HG03039 (cell line): ENCODE measurements around the gene ANKRD6.
A peak's percentile ranks its signal among the peaks of the same experiment; 100 is the strongest.
"Not testable (repeated sequence)": the region's sequence is repeated elsewhere in the genome, so short reads cannot be mapped to it uniquely, and the experiment has no call there.

Source experiments
- ATAC-seq: cut with Tn5 transposase; IDR thresholded peaks from one replicate; pipeline ENCODE4 v1.9.1; 2021; ENCODE audit warnings: mild to moderate bottlenecking, moderate library complexity; ENCODE audit not compliant: unreplicated experiment

Gene ANKRD6

GRCh38 chr6:89432875-89433251 lies at the start of gene ANKRD6:
Gene ANKRD6, plus strand, starts transcription at chr6:89433152. Its CDS starts 133,825 bp downstream, at chr6:89566977.
- ATAC-seq = peak; percentile 84

DNA sequence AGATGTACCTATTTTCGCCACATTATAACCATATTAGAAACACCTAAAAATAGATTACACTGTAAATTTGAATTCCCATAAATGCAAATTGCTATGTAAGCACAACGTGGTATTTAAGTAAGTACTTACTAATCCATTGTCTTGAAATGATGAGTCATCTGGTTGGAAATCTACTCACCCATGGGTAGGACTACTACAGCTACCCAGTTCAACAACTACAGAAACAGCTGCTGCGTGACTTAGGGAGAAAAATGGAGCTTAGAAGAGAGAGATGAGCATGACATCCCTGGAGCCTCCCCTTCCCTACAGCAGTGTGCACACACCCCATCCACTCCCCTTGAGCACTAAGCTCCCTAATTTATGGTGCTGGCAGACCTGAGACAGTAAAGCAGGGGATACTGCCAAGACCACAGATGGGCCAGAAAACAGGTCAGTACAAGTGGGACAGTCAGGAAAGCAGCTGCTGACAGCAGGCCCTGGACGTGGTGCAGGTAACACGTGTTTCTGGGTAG lies 47.7 kb upstream of the ANKRD6 start:
- peak; percentile 46 for ATAC-seq

GRCh38 chr6:89385846-89386245 lies 47.1 kb upstream of the ANKRD6 start:
- no peak for ATAC-seq

GRCh38 chr6:89386917-89387491 lies 45.9 kb upstream of the ANKRD6 start:
- peak; percentile 15 for ATAC-seq

GRCh38 chr6:89387516-89388201 lies 45.3 kb upstream of the ANKRD6 start:
- ATAC-seq = peak; percentile 87

DNA sequence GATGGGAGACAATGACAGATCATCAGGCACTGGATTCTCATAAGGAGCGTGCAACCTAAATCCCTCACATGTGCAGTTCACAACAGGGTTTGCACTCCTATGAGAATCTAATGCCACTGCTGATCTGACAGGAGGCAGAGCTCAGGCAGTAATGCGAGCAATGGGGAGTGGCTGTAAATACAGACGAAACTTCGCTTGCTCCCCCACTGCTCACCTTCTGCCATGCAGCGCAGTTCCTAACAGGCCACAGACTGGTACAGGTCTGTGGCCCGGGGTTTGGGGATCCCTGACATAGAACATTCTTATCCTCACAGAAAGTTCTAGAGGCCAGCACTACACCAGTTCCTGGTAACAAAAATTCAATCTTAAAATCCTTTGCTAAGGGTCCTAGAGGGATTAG lies 44.1 kb upstream of the ANKRD6 start:
- no peak for ATAC-seq

GRCh38 chr6:89392823-89393222 lies 40.1 kb upstream of the ANKRD6 start:
- ATAC-seq = no peak

DNA sequence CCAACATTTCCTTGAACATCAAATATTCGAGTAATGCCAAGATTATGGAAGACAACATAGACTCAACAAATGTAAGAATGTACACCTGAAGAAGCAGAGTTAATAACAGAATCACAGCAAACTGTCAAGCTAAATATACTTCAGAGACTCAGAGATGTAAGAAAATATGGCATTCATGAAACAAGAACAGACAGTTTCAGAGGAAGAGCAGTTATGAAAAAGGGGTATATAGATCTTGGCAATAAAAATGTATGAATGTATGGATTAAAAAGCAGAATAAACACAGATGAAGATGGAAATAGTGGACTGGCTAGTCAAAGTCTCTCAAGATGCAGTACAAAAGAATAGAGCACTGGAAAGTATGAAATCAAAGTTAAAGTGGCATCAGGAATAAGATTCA lies 39.3 kb upstream of the ANKRD6 start:
- ATAC-seq = no peak

DNA sequence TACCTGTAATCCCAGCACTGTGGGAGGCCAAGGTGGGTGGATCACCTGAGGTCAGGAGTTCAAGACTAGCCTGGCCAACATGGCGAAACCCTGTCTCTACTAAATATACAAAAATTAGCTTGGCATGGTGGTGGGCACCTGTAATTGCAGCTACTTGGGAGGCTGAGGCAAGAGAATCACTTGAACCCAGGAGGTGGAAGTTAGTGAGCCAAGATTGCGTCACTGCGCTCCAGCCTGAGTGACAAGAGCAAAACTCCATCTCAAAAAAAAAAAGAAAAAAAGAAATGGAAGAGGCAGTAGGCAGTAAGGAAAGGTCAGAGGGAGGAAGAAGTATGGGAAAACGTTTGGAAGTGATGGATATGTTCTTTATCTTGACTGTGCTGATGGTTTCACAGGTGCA lies 35.1 kb upstream of the ANKRD6 start:
- ATAC-seq = not testable (repeated sequence)

GRCh38 chr6:89398762-89399525 lies 34.0 kb upstream of the ANKRD6 start:
- no peak for ATAC-seq

DNA sequence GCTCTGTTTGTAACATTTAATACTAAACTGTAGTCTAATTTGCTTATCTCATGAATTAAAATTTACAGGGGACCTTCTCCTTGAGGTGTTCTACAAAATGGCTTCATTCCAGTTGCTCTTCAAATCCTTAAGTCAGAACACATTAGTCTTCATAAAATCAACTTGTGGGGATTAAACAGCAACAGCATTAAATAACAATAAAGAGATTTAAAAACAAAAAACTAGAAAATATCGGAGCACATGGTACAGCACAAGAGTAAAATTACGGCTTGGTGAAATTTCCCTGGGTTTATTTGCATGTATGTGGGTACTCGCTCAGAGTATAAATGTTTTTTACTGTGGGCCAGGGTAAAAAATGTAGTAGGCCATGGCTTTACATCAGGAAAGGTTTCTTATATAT lies 32.9 kb upstream of the ANKRD6 start:
- ATAC-seq = no peak

GRCh38 chr6:89400912-89401399 lies 32.0 kb upstream of the ANKRD6 start:
- ATAC-seq = no peak

DNA sequence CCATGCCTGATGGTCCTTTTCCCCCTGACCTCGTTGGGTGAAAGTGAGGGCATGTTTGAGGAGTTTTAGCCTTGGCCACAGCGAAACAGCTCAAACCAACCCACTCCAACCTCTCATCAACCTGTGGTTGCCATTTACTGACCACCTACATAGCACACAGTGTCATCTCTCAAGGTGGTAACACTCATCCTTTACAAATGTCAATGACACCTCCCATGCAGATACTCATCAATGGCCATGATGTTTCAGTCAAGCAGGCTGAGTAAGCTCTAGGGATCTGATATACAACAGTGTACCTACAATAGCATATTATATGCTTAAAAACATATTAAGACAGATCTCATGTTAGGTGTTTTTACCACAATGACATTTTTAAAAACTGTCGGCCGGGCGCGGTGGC lies 30.2 kb upstream of the ANKRD6 start:
- ATAC-seq = no peak

- no peak for ATAC-seq
Measured at GRCh38 chr6:89404512-89404911, 28.4 kb upstream of the ANKRD6 start.

GRCh38 chr6:89406141-89406540 lies 26.8 kb upstream of the ANKRD6 start:
- ATAC-seq = no peak

DNA sequence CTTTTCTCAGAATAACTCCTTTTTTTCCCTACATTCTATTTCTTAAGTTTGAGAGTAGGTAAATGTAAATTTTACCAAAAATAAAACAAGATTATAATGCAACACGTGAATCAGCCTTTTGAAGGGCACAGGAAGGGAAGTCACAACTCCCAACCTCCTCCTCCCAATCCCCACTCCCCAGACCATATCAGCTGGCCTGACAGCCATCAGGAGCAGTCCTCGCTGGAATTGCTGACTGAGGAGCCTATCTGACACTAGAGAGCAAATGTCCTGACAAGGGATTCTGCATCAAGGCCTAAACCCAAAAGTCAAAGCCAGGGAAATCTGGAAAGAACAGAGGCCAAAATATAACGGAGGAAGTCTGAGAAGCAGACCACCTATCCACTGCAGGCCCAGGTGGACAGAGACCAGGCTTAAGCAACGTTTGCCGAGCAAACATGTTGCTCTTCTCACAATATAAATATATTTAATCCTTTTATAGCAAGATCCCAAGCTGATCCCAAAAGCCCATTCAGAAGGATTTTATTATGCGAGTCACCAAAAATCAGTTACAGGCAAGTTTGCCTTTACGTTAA lies 23.4 kb upstream of the ANKRD6 start:
- no peak for ATAC-seq

GRCh38 chr6:89410231-89410761 lies 22.7 kb upstream of the ANKRD6 start:
- no peak for ATAC-seq

DNA sequence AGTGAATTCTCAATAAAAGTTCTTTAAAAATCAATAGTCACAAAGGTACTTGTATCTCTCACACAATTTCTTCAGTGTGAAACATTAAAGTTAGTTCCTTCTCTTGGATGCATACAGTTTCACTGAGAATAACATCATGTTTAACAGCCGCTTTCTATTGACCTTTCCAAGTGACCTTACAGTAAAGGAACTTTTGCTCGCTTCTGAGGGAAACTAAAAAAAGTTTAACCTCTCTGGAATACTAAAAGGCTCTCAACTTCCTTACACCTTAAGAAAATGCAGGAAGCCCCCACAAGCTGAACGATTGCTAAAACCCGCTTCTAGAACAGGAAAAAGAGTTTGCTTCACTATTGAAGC lies 22.2 kb upstream of the ANKRD6 start:
- ATAC-seq = no peak

DNA sequence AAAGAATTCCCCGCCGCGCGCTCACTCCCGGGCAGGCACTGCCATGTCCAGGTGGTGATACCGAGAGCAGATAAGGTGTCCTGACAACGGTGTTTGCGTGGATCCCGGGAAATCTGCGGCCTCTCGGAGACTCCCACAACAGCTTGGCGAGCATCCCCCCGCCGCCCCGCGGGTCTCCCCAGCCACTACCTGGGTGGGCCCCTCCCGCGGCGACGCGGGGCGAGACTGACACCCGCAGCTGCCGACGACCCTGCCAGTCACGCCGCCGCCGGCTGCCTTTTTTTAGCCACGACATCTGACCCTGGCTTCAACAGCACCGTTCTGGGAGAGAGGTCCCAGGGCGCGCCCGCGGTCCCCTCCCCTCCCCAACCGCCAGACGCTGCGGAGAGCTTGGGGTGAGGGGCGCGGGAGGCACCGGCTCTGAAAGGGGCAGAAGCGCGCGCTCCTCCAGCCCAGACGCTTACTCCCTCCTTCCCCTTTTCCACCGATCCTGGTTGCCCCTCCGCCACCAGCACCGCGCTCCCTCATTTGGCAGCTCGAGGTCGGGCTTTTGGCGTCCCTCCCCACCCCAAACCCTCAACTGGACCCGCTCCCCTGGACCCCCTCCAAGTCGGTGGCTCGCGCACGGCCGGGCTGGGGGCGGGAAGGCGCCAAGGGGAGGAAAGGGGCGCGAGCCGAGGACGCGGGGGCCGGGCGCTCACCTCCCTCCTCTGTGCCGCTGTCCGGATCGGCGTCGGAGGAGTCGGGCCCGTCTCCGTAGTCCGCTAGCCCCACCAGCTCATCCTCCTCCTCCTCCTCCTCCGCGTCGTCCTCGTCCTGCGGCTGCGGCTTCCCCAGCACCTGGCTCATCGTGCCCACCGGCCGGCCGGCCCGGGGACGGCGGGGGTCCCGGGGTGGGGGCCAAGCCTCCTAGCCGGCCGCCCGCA lies 21.5 kb upstream of the ANKRD6 start:
- ATAC-seq = peak; percentile 34
